Measurements from ENCODE around the gene JAML. TPM values are rescaled to one million over a fixed set of nuclear protein-coding genes. Genes with fewer than 3 reads are reported as not detected.

Gene JAML
- total and polyA plus RNA-seq, 11 donors: 0.90 to 18.4 (median 1.6) TPM

GRCh38 chr11:118172356-118172755, 52.5 kb downstream of the JAML start:
- DNase-seq: no peak
- H3K4me3 ChIP-seq: no peak overlapping the region
- no peaks in the 10 kb centered on the region for H3K9me3 ChIP-seq
- ATAC-seq: no peak
- H3K27me3 ChIP-seq: peaks cover 0 to 8% (median 0%) of the 10 kb centered on the region in 9 donors
- peak overlapping the region in 1 of 12 donors; percentile 44 for H3K27ac ChIP-seq
- intact Hi-C loops (cut with DNase I): no loop called here
- H3K4me1 ChIP-seq: peaks cover 3 to 46% (median 18%) of the 10 kb centered on the region in 12 donors
- WGBS, 4 donors: 86 to 92% (median 88%) methylated on average over 9 of the region's 9 CpGs
- peaks cover 0 to 7% (median 0%) of the 10 kb centered on the region in 9 donors for H3K36me3 ChIP-seq
- TF ChIP-seq POLR2A (IDR thresholded peaks at IDR 0.05): no peak
- TF ChIP-seq CTCF (IDR thresholded peaks at IDR 0.05): no peak

GRCh38 chr11:118171269-118172062, 53.3 kb downstream of the JAML start:
- intact Hi-C loops (cut with DNase I): loop anchor here in 7 of 10 donors (1.0 to 2.0 kb wide), 3 partner anchors 26 to 27 kb away; no protein-coding TSS in a partner anchor
- peak overlapping the region in 4 of 12 donors; percentile 17 to 34 (median 21) for H3K4me3 ChIP-seq
- DNase-seq: peak; percentile 72 to 86 (median 79)

GRCh38 chr11:118170882-118171268, 53.9 kb downstream of the JAML start:
- intact Hi-C loops (cut with DNase I): loop anchor here in 7 of 10 donors (1.0 to 2.0 kb wide), 3 partner anchors 26 to 27 kb away; no protein-coding TSS in a partner anchor
- 31 to 49% (median 46%) methylated on average over 8 of the region's 8 CpGs for WGBS, 4 donors

More at GRCh38 chr11:118171269-118172062, 53.3 kb downstream of the JAML start:
- peak overlapping the region in 2 of 12 donors; percentile 20 to 44 for H3K27ac ChIP-seq
- 3 to 10% (median 7%) methylated on average over 18 to 29 of the region's 29 CpGs for WGBS, 4 donors
- peak; percentile 35 to 71 (median 68) for ATAC-seq
- H3K36me3 ChIP-seq: peaks cover 0 to 10% (median 0%) of the 10 kb centered on the region in 9 donors
- peaks cover 3 to 46% (median 18%) of the 10 kb centered on the region in 12 donors for H3K4me1 ChIP-seq
- H3K27me3 ChIP-seq: peaks cover 0 to 8% (median 0%) of the 10 kb centered on the region in 9 donors
- no peaks in the 10 kb centered on the region for H3K9me3 ChIP-seq
- TF ChIP-seq CTCF (IDR thresholded peaks at IDR 0.05) (peak in 11 of 12 donors; percentile 86 to 94 (median 91)), POLR2A (IDR thresholded peaks at IDR 0.05) (no peak)

More at GRCh38 chr11:118170882-118171268, 53.9 kb downstream of the JAML start:
- peaks cover 3 to 46% (median 18%) of the 10 kb centered on the region in 12 donors for H3K4me1 ChIP-seq
- H3K27ac ChIP-seq: peak overlapping the region in 1 of 12 donors; percentile 23
- peaks cover 0 to 10% (median 0%) of the 10 kb centered on the region in 9 donors for H3K36me3 ChIP-seq
- H3K9me3 ChIP-seq: no peaks in the 10 kb centered on the region
- no peak overlapping the region for H3K4me3 ChIP-seq
- ATAC-seq (no peak), DNase-seq (no peak)
- TF ChIP-seq POLR2A (IDR thresholded peaks at IDR 0.05) (no peak), CTCF (IDR thresholded peaks at IDR 0.05) (no peak)
- peaks cover 0 to 8% (median 0%) of the 10 kb centered on the region in 9 donors for H3K27me3 ChIP-seq

Measured in heart left ventricle (tissue), 16 donors.